SK-N-SH treated with all-trans-retinoic acid at 6 μM for 48 hours (cell line): ENCODE results near the gene ANKRD42.

Experiments
- ATAC-seq: fragments of 200-7000 bp; cut with Tn5 transposase; 3 replicates; pipeline ENCODE4 v1.9.1; 2020; ENCODE audit warnings: mild to moderate bottlenecking, moderate library complexity
- ARNTL ChIP-seq: fragments of 450-650 bp; formaldehyde crosslinking; IDR thresholded peaks from 2 replicates; pipeline ENCODE4 v1.5.0; 2020; ENCODE audit warnings: low read depth, mild to moderate bottlenecking, moderate library complexity, borderline replicate concordance
- BACH2 ChIP-seq: fragments of 250-450 bp; sonication (Bioruptor Pico); IDR thresholded peaks from 2 replicates; pipeline ENCODE4 v1.9.0; 2021; ENCODE audit warnings: mild to moderate bottlenecking, borderline replicate concordance
- CSDC2 ChIP-seq: fragments of 250-450 bp; sonication (Bioruptor Pico); IDR thresholded peaks from 2 replicates; pipeline ENCODE4 v1.5.0; 2020; ENCODE audit warnings: mild to moderate bottlenecking, moderate library complexity
- ESRRG ChIP-seq: fragments of 250-450 bp; sonication (Bioruptor Pico); IDR thresholded peaks from 2 replicates; pipeline ENCODE4 v1.6.1; 2021; ENCODE audit warnings: mild to moderate bottlenecking
- ISL1 ChIP-seq: fragments of 250-450 bp; sonication (Bioruptor Pico); IDR thresholded peaks from 2 replicates; pipeline ENCODE4 v2.1.2; 2022; ENCODE audit warnings: mild to moderate bottlenecking, moderate library complexity
- OSR1 ChIP-seq: fragments of 250-450 bp; sonication (Bioruptor Pico); IDR thresholded peaks from 2 replicates; pipeline ENCODE4 v1.8.0; 2022; ENCODE audit warnings: moderate library complexity, mild to moderate bottlenecking, inconsistent platforms
- PPARA ChIP-seq: fragments of 250-450 bp; sonication (Bioruptor Pico); IDR thresholded peaks from 2 replicates; pipeline ENCODE4 v1.5.0; 2020; ENCODE audit warnings: mild to moderate bottlenecking, borderline replicate concordance
- RARB ChIP-seq: fragments of 250-450 bp; sonication (Bioruptor Pico); IDR thresholded peaks from 2 replicates; pipeline ENCODE4 v1.8.0; 2021; ENCODE audit warnings: mild to moderate bottlenecking, moderate library complexity
- SNAI2 ChIP-seq: fragments of 250-450 bp; sonication (Bioruptor Pico); IDR thresholded peaks from 2 replicates; pipeline ENCODE4 v1.5.0; 2020; ENCODE audit warnings: mild to moderate bottlenecking, moderate library complexity
- TCF4 ChIP-seq: fragments of 250-450 bp; sonication (Bioruptor Pico); IDR thresholded peaks from 2 replicates; pipeline ENCODE4 v1.8.0; 2021; ENCODE audit warnings: mild to moderate bottlenecking, moderate library complexity, borderline replicate concordance
- TOX ChIP-seq: fragments of 250-450 bp; sonication (Bioruptor Pico); IDR thresholded peaks from 2 replicates; pipeline ENCODE4 v1.8.0; 2021; ENCODE audit warnings: mild to moderate bottlenecking, moderate library complexity, borderline replicate concordance
- ZC3H10 ChIP-seq: fragments of 250-450 bp; sonication (Bioruptor Pico); IDR thresholded peaks from 2 replicates; pipeline ENCODE4 v1.5.1; 2021; ENCODE audit warnings: mild to moderate bottlenecking, moderate library complexity
- ZFP3 ChIP-seq: fragments of 250-450 bp; sonication (Bioruptor Pico); IDR thresholded peaks from 2 replicates; pipeline ENCODE4 v1.5.0; 2020; ENCODE audit warnings: mild to moderate bottlenecking, moderate library complexity
- ZFP30 ChIP-seq: fragments of 450-650 bp; formaldehyde crosslinking; IDR thresholded peaks from 2 replicates; pipeline ENCODE4 v1.5.0; 2022; ENCODE audit warnings: mild to moderate bottlenecking, moderate library complexity
- ZNF565 ChIP-seq: fragments of 450-650 bp; formaldehyde crosslinking; conservative IDR thresholded peaks from 2 replicates; pipeline ENCODE4 v1.5.0; 2020; ENCODE audit warnings: low read depth, mild to moderate bottlenecking, moderate library complexity
- ZNF70 ChIP-seq: fragments of 450-650 bp; formaldehyde crosslinking; IDR thresholded peaks from 2 replicates; pipeline ENCODE4 v1.5.0; 2020; ENCODE audit warnings: mild to moderate bottlenecking, moderate library complexity
- ZNF8 ChIP-seq: fragments of 450-650 bp; formaldehyde crosslinking; IDR thresholded peaks from 2 replicates; pipeline ENCODE4 v1.5.0; 2020; ENCODE audit warnings: mild to moderate bottlenecking, moderate library complexity
- TF ChIP-seq, protein P1 (sequence below): fragments of 250-450 bp; sonication (Bioruptor Pico); IDR thresholded peaks from 2 replicates; pipeline ENCODE4 v1.8.0; 2020; ENCODE audit warnings: mild to moderate bottlenecking, moderate library complexity, borderline replicate concordance
- TF ChIP-seq, protein P2 (sequence below): fragments of 250-450 bp; sonication (Bioruptor Pico); IDR thresholded peaks from 2 replicates; pipeline ENCODE4 v1.5.1; 2020; ENCODE audit warnings: low read depth, mild to moderate bottlenecking, moderate library complexity
- TF ChIP-seq, protein P3 (sequence below): fragments of 250-450 bp; sonication (Bioruptor Pico); IDR thresholded peaks from 2 replicates; pipeline ENCODE4 v1.5.0; 2020; ENCODE audit warnings: mild to moderate bottlenecking, moderate library complexity
- TF ChIP-seq, protein P4 (sequence below): fragments of 250-450 bp; sonication (Bioruptor Pico); IDR thresholded peaks from 2 replicates; pipeline ENCODE4 v1.5.1; 2021; ENCODE audit warnings: mild to moderate bottlenecking, moderate library complexity

The ANKRD42 gene

DNA sequence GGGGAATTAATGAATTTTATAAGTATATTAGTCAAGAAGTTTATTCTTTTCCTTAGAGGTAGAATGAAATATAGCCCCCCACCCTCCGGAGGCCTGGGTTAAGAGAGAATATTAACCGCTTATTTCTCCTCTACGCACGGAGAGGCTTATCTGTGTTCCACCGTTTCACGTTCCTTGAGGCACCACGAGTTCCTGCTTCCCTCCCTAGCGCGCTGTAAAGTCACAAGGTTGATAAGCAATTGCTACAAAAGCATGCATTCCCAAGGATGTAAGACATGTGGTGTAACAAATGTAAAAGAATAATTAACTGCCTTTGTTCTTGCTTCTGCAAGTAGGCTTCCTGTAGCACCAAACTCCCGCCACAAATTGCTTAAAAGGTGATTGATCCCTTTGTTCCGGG is 1.5 kb upstream of the ANKRD42 start (continued):
- TF ChIP-seq TOX (CRISPR knock-in tag) (no peak), ZFP30 (CRISPR knock-in tag) (no peak), OSR1 (CRISPR knock-in tag) (no peak), CSDC2 (CRISPR knock-in tag) (no peak), SNAI2 (no peak), ZNF70 (CRISPR knock-in tag) (no peak)

DNA sequence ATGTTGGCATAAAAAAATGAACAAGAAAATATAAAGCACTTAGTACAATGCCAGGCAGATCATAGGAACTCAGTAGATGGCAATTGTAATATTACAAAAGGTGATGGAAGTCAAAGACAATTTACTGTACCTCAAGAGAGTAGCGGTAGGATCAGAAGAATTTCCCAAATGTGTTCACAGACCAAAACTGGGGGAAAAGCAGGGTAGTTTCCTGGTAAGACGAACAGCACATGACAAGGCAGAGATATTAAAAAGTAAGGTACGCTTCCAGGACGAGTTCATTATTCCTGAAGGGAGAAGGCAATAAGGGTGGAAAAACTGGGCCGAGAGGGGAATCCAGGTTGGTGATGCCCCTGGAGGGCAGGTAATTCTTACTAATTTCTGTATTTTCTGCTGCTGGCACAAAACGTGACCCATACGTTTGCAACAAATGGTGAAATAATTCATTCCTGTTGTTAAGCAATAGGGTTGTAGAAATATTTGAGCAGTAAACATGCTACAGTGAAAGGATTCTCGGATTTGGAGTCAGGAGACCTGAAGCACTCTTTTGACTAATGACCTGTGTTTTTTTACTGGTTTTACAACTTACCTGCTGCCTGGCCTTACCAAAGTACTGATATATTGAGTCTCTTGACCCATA is 786 bp upstream of the ANKRD42 start:
- TF ChIP-seq ZNF8 (CRISPR knock-in tag) (no peak), TCF4 (CRISPR knock-in tag) (no peak), ZNF565 (CRISPR knock-in tag) (no peak), ZFP30 (CRISPR knock-in tag) (no peak), BACH2 (CRISPR knock-in tag) (no peak), ZFP3 (CRISPR knock-in tag) (no peak), ZNF70 (CRISPR knock-in tag) (no peak), PPARA (CRISPR knock-in tag) (no peak), RARB (CRISPR knock-in tag) (no peak), ISL1 (no peak)
- TF ChIP-seq, protein P1, sequence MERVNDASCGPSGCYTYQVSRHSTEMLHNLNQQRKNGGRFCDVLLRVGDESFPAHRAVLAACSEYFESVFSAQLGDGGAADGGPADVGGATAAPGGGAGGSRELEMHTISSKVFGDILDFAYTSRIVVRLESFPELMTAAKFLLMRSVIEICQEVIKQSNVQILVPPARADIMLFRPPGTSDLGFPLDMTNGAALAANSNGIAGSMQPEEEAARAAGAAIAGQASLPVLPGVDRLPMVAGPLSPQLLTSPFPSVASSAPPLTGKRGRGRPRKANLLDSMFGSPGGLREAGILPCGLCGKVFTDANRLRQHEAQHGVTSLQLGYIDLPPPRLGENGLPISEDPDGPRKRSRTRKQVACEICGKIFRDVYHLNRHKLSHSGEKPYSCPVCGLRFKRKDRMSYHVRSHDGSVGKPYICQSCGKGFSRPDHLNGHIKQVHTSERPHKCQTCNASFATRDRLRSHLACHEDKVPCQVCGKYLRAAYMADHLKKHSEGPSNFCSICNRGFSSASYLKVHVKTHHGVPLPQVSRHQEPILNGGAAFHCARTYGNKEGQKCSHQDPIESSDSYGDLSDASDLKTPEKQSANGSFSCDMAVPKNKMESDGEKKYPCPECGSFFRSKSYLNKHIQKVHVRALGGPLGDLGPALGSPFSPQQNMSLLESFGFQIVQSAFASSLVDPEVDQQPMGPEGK, result no peak
- TF ChIP-seq, protein P2, sequence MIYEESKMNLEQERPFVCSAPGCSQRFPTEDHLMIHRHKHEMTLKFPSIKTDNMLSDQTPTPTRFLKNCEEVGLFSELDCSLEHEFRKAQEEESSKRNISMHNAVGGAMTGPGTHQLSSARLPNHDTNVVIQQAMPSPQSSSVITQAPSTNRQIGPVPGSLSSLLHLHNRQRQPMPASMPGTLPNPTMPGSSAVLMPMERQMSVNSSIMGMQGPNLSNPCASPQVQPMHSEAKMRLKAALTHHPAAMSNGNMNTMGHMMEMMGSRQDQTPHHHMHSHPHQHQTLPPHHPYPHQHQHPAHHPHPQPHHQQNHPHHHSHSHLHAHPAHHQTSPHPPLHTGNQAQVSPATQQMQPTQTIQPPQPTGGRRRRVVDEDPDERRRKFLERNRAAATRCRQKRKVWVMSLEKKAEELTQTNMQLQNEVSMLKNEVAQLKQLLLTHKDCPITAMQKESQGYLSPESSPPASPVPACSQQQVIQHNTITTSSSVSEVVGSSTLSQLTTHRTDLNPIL, result no peak
- TF ChIP-seq, protein P3, sequence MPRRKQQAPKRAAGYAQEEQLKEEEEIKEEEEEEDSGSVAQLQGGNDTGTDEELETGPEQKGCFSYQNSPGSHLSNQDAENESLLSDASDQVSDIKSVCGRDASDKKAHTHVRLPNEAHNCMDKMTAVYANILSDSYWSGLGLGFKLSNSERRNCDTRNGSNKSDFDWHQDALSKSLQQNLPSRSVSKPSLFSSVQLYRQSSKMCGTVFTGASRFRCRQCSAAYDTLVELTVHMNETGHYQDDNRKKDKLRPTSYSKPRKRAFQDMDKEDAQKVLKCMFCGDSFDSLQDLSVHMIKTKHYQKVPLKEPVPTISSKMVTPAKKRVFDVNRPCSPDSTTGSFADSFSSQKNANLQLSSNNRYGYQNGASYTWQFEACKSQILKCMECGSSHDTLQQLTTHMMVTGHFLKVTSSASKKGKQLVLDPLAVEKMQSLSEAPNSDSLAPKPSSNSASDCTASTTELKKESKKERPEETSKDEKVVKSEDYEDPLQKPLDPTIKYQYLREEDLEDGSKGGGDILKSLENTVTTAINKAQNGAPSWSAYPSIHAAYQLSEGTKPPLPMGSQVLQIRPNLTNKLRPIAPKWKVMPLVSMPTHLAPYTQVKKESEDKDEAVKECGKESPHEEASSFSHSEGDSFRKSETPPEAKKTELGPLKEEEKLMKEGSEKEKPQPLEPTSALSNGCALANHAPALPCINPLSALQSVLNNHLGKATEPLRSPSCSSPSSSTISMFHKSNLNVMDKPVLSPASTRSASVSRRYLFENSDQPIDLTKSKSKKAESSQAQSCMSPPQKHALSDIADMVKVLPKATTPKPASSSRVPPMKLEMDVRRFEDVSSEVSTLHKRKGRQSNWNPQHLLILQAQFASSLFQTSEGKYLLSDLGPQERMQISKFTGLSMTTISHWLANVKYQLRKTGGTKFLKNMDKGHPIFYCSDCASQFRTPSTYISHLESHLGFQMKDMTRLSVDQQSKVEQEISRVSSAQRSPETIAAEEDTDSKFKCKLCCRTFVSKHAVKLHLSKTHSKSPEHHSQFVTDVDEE, result no peak
- ATAC-seq, result no peak

DNA sequence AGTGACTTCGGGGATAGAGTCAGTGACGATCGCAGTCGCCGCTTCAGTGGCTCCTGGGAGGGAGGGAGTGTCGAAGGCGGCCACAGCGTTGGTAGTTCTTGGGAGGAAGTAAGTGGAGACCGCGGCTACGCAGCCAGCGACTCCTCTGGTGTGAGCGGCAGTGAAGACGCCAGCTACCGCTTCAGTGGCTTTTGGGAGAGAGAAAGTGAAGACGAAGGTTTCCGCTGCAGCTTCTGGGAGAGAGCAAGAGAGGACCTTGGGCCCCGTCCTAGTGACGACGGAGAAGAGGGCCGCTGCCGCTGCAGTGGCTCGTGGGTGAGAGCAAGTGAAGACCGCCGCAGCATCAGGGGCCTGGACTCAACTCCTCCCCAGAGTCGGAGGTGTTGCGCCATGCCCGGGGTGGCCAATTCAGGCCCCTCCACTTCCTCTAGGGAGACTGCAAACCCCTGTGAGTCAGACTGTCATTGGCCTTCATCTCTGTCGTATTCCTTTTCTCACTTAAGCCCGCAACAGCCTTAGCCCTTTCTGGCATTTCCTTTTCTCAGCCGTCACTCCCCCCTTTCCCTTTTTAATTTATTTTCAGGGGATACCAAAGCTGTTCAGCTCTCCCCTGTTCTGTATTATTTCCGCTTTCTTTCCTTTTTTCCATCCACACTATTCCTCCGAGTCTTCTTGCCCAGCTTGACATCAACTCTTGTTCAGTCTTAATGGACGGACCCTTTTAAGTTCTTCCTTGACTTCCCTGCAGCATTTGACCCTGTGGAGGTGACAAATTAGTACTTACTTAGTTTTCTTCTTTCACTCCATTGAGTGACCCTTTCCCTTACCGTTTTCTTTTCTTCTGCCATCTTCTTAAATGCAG is 1.0 kb downstream of the ANKRD42 start:
- TF ChIP-seq, protein P2, result no peak
- TF ChIP-seq ZC3H10 (CRISPR knock-in tag) (no peak), TCF4 (CRISPR knock-in tag) (no peak), ZNF8 (CRISPR knock-in tag) (no peak), ZNF565 (CRISPR knock-in tag) (no peak), ZFP3 (CRISPR knock-in tag) (no peak), ESRRG (CRISPR knock-in tag) (no peak), RARB (CRISPR knock-in tag) (no peak), ISL1 (no peak), CSDC2 (CRISPR knock-in tag) (no peak), OSR1 (CRISPR knock-in tag) (no peak), SNAI2 (no peak), ZFP30 (CRISPR knock-in tag) (no peak), ARNTL (CRISPR knock-in tag) (no peak), TOX (CRISPR knock-in tag) (no peak), PPARA (CRISPR knock-in tag) (no peak)
- TF ChIP-seq, protein P3, result no peak
- TF ChIP-seq, protein P4, sequence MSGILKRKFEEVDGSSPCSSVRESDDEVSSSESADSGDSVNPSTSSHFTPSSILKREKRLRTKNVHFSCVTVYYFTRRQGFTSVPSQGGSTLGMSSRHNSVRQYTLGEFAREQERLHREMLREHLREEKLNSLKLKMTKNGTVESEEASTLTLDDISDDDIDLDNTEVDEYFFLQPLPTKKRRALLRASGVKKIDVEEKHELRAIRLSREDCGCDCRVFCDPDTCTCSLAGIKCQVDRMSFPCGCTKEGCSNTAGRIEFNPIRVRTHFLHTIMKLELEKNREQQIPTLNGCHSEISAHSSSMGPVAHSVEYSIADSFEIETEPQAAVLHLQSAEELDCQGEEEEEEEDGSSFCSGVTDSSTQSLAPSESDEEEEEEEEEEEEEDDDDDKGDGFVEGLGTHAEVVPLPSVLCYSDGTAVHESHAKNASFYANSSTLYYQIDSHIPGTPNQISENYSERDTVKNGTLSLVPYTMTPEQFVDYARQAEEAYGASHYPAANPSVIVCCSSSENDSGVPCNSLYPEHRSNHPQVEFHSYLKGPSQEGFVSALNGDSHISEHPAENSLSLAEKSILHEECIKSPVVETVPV (CRISPR knock-in tag), result no peak
- ATAC-seq, result peak; percentile 74
